Ishikawa (cell line): Measurements from ENCODE around the gene PLXNB1.

Experiments used
- CEBPB ChIP-seq: IDR thresholded peaks from 2 replicates; pipeline ENCODE4 v1.6.1; 2012
- CREB1 ChIP-seq: IDR thresholded peaks from 2 replicates; pipeline ENCODE4 v1.6.1; 2012; ENCODE audit warnings: low read depth
- EGR1 ChIP-seq: IDR thresholded peaks from 2 replicates; pipeline ENCODE4 v1.6.1; 2012
- EP300 ChIP-seq: IDR thresholded peaks from 2 replicates; pipeline ENCODE4 v1.6.1; 2012; ENCODE audit warnings: borderline replicate concordance
- FOXM1 ChIP-seq: IDR thresholded peaks from 2 replicates; pipeline ENCODE4 v1.6.1; 2012; ENCODE audit warnings: low read depth, borderline replicate concordance
- RAD21 ChIP-seq: IDR thresholded peaks from 2 replicates; pipeline ENCODE4 v1.6.1; 2012; ENCODE audit warnings: low read depth
- TAF1 ChIP-seq: IDR thresholded peaks from 2 replicates; pipeline ENCODE4 v1.6.1; 2012; ENCODE audit warnings: low read depth, mild to moderate bottlenecking
- TCF12 ChIP-seq: IDR thresholded peaks from 2 replicates; pipeline ENCODE4 v1.6.1; 2012; ENCODE audit warnings: low read depth
- TEAD4 ChIP-seq: IDR thresholded peaks from 2 replicates; pipeline ENCODE4 v1.6.1; 2012
- YY1 ChIP-seq: IDR thresholded peaks from 2 replicates; pipeline ENCODE4 v1.6.1; 2012; ENCODE audit warnings: low read depth
- ZBTB7A ChIP-seq: IDR thresholded peaks from 2 replicates; pipeline ENCODE4 v1.6.1; 2012; ENCODE audit warnings: low read depth
- TF ChIP-seq, protein P1 (sequence below): IDR thresholded peaks from 2 replicates; pipeline ENCODE4 v1.6.1; 2012
- TF ChIP-seq, protein P2 (sequence below): IDR thresholded peaks from 2 replicates; pipeline ENCODE4 v1.6.1; 2012; ENCODE audit warnings: low read depth, mild to moderate bottlenecking
- TF ChIP-seq, protein P3 (sequence below): IDR thresholded peaks from 2 replicates; pipeline ENCODE4 v1.6.1; 2012

DNA sequence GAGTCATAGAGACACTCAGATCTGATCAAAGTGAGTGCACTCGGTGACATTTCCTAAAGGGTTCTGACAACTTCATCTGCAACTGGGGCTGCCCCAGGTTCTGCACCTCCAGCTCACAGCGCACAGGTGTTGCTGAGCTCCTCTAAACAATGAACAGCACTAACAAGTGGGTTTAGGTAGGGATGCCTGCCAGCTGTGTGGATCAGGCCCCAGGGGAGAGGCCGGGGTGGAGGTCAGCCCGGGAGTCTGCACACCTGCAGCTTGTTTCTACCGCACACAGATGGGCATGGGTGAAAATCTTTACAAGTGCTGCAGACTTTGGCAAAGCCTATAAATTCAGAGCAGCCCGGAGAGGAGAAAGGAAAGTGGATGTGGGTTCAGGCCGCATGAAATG is 57.5 kb downstream of the PLXNB1 start:
- TF ChIP-seq ZBTB7A (no peak), CEBPB (no peak), YY1 (no peak), TAF1 (no peak), EP300 (no peak), TEAD4 (no peak), CREB1 (no peak), EGR1 (no peak), RAD21 (no peak), FOXM1 (no peak), TCF12 (no peak)
- TF ChIP-seq, protein P1, sequence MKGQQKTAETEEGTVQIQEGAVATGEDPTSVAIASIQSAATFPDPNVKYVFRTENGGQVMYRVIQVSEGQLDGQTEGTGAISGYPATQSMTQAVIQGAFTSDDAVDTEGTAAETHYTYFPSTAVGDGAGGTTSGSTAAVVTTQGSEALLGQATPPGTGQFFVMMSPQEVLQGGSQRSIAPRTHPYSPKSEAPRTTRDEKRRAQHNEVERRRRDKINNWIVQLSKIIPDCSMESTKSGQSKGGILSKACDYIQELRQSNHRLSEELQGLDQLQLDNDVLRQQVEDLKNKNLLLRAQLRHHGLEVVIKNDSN: no peak
- TF ChIP-seq, protein P2, sequence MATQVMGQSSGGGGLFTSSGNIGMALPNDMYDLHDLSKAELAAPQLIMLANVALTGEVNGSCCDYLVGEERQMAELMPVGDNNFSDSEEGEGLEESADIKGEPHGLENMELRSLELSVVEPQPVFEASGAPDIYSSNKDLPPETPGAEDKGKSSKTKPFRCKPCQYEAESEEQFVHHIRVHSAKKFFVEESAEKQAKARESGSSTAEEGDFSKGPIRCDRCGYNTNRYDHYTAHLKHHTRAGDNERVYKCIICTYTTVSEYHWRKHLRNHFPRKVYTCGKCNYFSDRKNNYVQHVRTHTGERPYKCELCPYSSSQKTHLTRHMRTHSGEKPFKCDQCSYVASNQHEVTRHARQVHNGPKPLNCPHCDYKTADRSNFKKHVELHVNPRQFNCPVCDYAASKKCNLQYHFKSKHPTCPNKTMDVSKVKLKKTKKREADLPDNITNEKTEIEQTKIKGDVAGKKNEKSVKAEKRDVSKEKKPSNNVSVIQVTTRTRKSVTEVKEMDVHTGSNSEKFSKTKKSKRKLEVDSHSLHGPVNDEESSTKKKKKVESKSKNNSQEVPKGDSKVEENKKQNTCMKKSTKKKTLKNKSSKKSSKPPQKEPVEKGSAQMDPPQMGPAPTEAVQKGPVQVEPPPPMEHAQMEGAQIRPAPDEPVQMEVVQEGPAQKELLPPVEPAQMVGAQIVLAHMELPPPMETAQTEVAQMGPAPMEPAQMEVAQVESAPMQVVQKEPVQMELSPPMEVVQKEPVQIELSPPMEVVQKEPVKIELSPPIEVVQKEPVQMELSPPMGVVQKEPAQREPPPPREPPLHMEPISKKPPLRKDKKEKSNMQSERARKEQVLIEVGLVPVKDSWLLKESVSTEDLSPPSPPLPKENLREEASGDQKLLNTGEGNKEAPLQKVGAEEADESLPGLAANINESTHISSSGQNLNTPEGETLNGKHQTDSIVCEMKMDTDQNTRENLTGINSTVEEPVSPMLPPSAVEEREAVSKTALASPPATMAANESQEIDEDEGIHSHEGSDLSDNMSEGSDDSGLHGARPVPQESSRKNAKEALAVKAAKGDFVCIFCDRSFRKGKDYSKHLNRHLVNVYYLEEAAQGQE: no peak
- TF ChIP-seq, protein P3, sequence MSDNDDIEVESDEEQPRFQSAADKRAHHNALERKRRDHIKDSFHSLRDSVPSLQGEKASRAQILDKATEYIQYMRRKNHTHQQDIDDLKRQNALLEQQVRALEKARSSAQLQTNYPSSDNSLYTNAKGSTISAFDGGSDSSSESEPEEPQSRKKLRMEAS: no peak
